GM23248 (cell line): ENCODE results near the gene KCNJ12. TPM values are rescaled to one million over a fixed set of nuclear protein-coding genes. Genes with fewer than 3 reads are reported as not detected.
"Not testable (repeated sequence)": the region's sequence is repeated elsewhere in the genome, so short reads cannot be mapped to it uniquely, and the experiment has no call there.

Experiments
- DNase-seq: peaks from one replicate; pipeline ENCODE4 v3.0.0-alpha.2; 2015
- H2AFZ ChIP-seq: fragments of 200-600 bp; sonication (generic); 2 replicates; pipeline ENCODE4 v1.6.1; 2016; ENCODE audit warnings: antibody characterized with exemption
- H3F3A ChIP-seq: fragments of 200-600 bp; sonication (generic); 2 replicates; pipeline ENCODE4 v1.6.1; 2016; ENCODE audit warnings: mild to moderate bottlenecking, antibody characterized with exemption, mixed run types; ENCODE audit not compliant: insufficient read depth
- H3K27ac ChIP-seq: fragments of 200-600 bp; sonication (generic); 2 replicates; pipeline ENCODE4 v1.5.1; 2016; ENCODE audit warnings: mild to moderate bottlenecking
- H3K27me3 ChIP-seq: fragments of 200-600 bp; sonication (generic); replicated peaks from 2 replicates; pipeline ENCODE4 v1.6.1; 2016; ENCODE audit warnings: mild to moderate bottlenecking; ENCODE audit not compliant: insufficient read depth
- H3K36me3 ChIP-seq: fragments of 200-600 bp; sonication (generic); 2 replicates; pipeline ENCODE4 v1.6.1; 2016; ENCODE audit warnings: low read depth, mild to moderate bottlenecking
- H3K4me1 ChIP-seq: fragments of 200-600 bp; sonication (generic); 2 replicates; pipeline ENCODE4 v1.6.1; 2016; ENCODE audit warnings: mild to moderate bottlenecking; ENCODE audit not compliant: insufficient read depth
- H3K4me2 ChIP-seq: fragments of 200-600 bp; sonication (generic); one replicate; pipeline ENCODE4 v1.6.1; 2016; ENCODE audit warnings: mild to moderate bottlenecking; ENCODE audit not compliant: unreplicated experiment
- H3K4me3 ChIP-seq: fragments of 200-600 bp; sonication (generic); 2 replicates; pipeline ENCODE4 v1.5.1; 2016; ENCODE audit warnings: mild to moderate bottlenecking
- H3K79me2 ChIP-seq: fragments of 200-600 bp; sonication (generic); 2 replicates; pipeline ENCODE4 v1.6.1; 2016; ENCODE audit warnings: mild to moderate bottlenecking; ENCODE audit not compliant: insufficient read depth
- H3K9ac ChIP-seq: fragments of 200-600 bp; sonication (generic); 2 replicates; pipeline ENCODE4 v1.6.1; 2016; ENCODE audit warnings: mild to moderate bottlenecking
- H3K9me2 ChIP-seq: fragments of 200-600 bp; sonication (generic); 2 replicates; pipeline ENCODE4 v1.6.1; 2016; ENCODE audit warnings: mixed run types, mild to moderate bottlenecking, moderate library complexity; ENCODE audit not compliant: insufficient read depth
- H3K9me3 ChIP-seq: fragments of 200-600 bp; sonication (generic); one replicate; pipeline ENCODE4 v1.6.1; 2017; ENCODE audit warnings: low read depth
- H4K20me1 ChIP-seq: fragments of 200-600 bp; sonication (generic); 2 replicates; pipeline ENCODE4 v1.6.0; 2016; ENCODE audit not compliant: insufficient read depth
- EZH2 ChIP-seq: fragments of 200-600 bp; sonication (generic); IDR thresholded peaks from 2 replicates; pipeline ENCODE4 v1.6.1; 2018; ENCODE audit warnings: antibody characterized with exemption, mild to moderate bottlenecking; ENCODE audit not compliant: insufficient read depth, poor library complexity, severe bottlenecking
- EZH2phosphoT487 ChIP-seq: fragments of 200-600 bp; sonication (generic); IDR thresholded peaks from 2 replicates; pipeline ENCODE4 v1.6.1; 2018; ENCODE audit warnings: antibody characterized with exemption, moderate library complexity, mild to moderate bottlenecking, low read depth; ENCODE audit not compliant: insufficient read depth
- WGBS, 2 experiments: methylation state at CpG; one replicate each; pipeline ENCODE4 v1.1.6; 2015 to 2017; ENCODE audit warnings: low lambda C conversion rate in 2 of 2, low coverage in 1 of 2; ENCODE audit errors: missing lambda C conversion rate in 2 of 2; 5-methylcytosine and 5-hydroxymethylcytosine counted together
- in situ Hi-C: fragments of 300-500 bp; cut with MboI; formaldehyde crosslinking; loops from 2 replicates; pipeline ENCODE4 v1.15.0; 2020
- polyA plus RNA-seq: library from polyadenylated mRNA; unstranded; fragments of >200 nt; fragmentation: Nextera tagmentation; extraction: Ambion mirVana; gene quantifications from 2 replicates; pipeline ENCODE4 v1.2.1, GENCODE V29; 2016
- total RNA-seq: library from RNA; depleted of rRNA; stranded (reverse); fragments of >200 nt; shearing (Covaris generic); gene quantifications from 2 replicates; pipeline ENCODE4 v1.2.3, GENCODE V29; 2014

KCNJ12 gene
- total and polyA plus RNA-seq, 2 experiments from 2014 or later = 0.29 to 0.54 TPM

- H3K27me3 ChIP-seq, H3K27ac ChIP-seq, H3K9me2 ChIP-seq, H3K9ac ChIP-seq, H2AFZ ChIP-seq, DNase-seq, H4K20me1 ChIP-seq, H3K4me1 ChIP-seq, H3K9me3 ChIP-seq, H3K79me2 ChIP-seq, H3K4me3 ChIP-seq, H3F3A ChIP-seq, H3K4me2 ChIP-seq, H3K36me3 ChIP-seq, in situ Hi-C loops: not testable (repeated sequence)
- WGBS, 2 experiments = 70 to 88% methylated on average over 15 to 17 of the region's 19 CpGs
Observed at GRCh38 chr17:21350495-21350894, 25.7 kb upstream of the KCNJ12 start.

- H3K4me3 ChIP-seq = no peak overlapping the region
- H3K9me3 ChIP-seq = no peaks in the 10 kb centered on the region
- H3K4me1 ChIP-seq = peaks cover 3% of the 10 kb centered on the region; the same call in 1 of the 2 replicates
- DNase-seq = no peak
- H3K27ac ChIP-seq = no peak overlapping the region
- no peaks in the 10 kb centered on the region for H3K9me2 ChIP-seq
- H2AFZ ChIP-seq = no peak overlapping the region
- WGBS, 2 experiments = 63 to 65% methylated on average over 3 of the region's 3 CpGs
- H3K27me3 ChIP-seq = 0 out of 2 replicates have a peak, but pooled peaks cover 4% of the 10 kb centered on the region
- in situ Hi-C loops = no loop called here
- H3K9ac ChIP-seq = no peak overlapping the region
- no peak overlapping the region for H3K4me2 ChIP-seq
- no peaks in the 10 kb centered on the region for H3F3A ChIP-seq
- TF ChIP-seq EZH2phosphoT487 = no peak
- TF ChIP-seq EZH2 = no peak
- no peaks in the 10 kb centered on the region for H3K36me3 ChIP-seq
- no peaks in the 10 kb centered on the region for H3K79me2 ChIP-seq
- no peaks in the 10 kb centered on the region for H4K20me1 ChIP-seq
Observed at GRCh38 chr17:21351366-21352065, 24.6 kb upstream of the KCNJ12 start.

- in situ Hi-C loops = no loop called here
Observed at GRCh38 chr17:21352221-21352980, 23.8 kb upstream of the KCNJ12 start.

GRCh38 chr17:21352981-21353265 is 23.2 kb upstream of the KCNJ12 start:
- Histone ChIP-seq H3K4me2 (no peak overlapping the region), H3K79me2 (no peaks in the 10 kb centered on the region), H3F3A (no peaks in the 10 kb centered on the region), H3K4me3 (no peak overlapping the region), H3K4me1 (peaks cover 3% of the 10 kb centered on the region; the same call in 1 of the 2 replicates), H4K20me1 (no peaks in the 10 kb centered on the region), H3K36me3 (no peaks in the 10 kb centered on the region), H3K9ac (no peak overlapping the region), H3K9me2 (no peaks in the 10 kb centered on the region), H2AFZ (no peak overlapping the region), H3K27ac (no peak overlapping the region), H3K9me3 (no peaks in the 10 kb centered on the region), H3K27me3 (0 out of 2 replicates have a peak, but pooled peaks cover 4% of the 10 kb centered on the region)
- WGBS, 2 experiments = 53 to 54% methylated on average over 8 of the region's 8 CpGs
- in situ Hi-C loops = no loop called here
- DNase-seq = no peak
- TF ChIP-seq EZH2 (no peak), EZH2phosphoT487 (no peak)

More at GRCh38 chr17:21352221-21352980, 23.8 kb upstream of the KCNJ12 start:
- H3K9me2 ChIP-seq = no peaks in the 10 kb centered on the region
- no peaks in the 10 kb centered on the region for H4K20me1 ChIP-seq
- DNase-seq = no peak
- no peak overlapping the region for H3K4me3 ChIP-seq
- no peak overlapping the region for H2AFZ ChIP-seq
- H3K4me2 ChIP-seq = no peak overlapping the region
- H3K36me3 ChIP-seq = no peaks in the 10 kb centered on the region
- no peaks in the 10 kb centered on the region for H3F3A ChIP-seq
- H3K4me1 ChIP-seq = peaks cover 3% of the 10 kb centered on the region; the same call in 1 of the 2 replicates
- no peaks in the 10 kb centered on the region for H3K9me3 ChIP-seq
- H3K79me2 ChIP-seq = no peaks in the 10 kb centered on the region
- 0 out of 2 replicates have a peak, but pooled peaks cover 4% of the 10 kb centered on the region for H3K27me3 ChIP-seq
- 75 to 78% methylated on average over 17 to 23 of the region's 23 CpGs for WGBS, 2 experiments
- H3K27ac ChIP-seq = no peak overlapping the region
- no peak overlapping the region for H3K9ac ChIP-seq
- TF ChIP-seq EZH2phosphoT487 (no peak), EZH2 (no peak)
